Uterus (tissue), 2 donors: ENCODE measurements around the gene PPP3R1.

Source experiments
- POLR2A ChIP-seq, 2 donors: fragments of 450-650 bp; IDR thresholded peaks; one replicate each; pipeline ENCODE4 v1.6.1; 2016; ENCODE audit warnings: antibody characterized with exemption in 2 of 2, mild to moderate bottlenecking in 1 of 2, moderate library complexity in 1 of 2
- TF ChIP-seq, protein P1 (sequence below), 4 experiments: fragments of 200-600 bp in 2 of 4; fragments of 450-650 bp in 2 of 4; sonication (generic) in 2 of 4; IDR thresholded peaks; one replicate each; pipeline ENCODE4 v1.5.1; 2016 to 2019; ENCODE audit warnings: antibody characterized with exemption in 4 of 4, mild to moderate bottlenecking in 2 of 4, moderate library complexity in 1 of 4

DNA sequence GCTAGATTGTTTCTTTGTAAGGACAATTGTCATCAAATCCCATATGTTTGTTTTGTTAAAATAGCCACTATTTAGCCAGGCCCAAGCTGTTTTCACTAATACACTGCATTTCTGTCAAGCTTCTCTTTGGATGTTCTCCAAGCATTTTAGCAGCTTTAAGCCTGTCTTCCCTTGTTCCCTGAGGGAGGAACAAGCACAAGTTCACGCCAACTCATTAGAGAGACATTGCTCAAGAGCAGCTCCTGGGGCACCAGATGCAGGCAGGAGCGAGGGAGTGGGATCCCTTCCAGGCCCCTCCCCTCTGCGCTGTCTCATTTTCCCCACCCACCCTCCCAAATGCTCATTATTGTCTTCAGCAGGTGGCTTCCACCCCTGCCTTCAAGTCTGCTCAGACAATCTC, 32.6 kb upstream of the PPP3R1 start:
- TF ChIP-seq, protein P1, sequence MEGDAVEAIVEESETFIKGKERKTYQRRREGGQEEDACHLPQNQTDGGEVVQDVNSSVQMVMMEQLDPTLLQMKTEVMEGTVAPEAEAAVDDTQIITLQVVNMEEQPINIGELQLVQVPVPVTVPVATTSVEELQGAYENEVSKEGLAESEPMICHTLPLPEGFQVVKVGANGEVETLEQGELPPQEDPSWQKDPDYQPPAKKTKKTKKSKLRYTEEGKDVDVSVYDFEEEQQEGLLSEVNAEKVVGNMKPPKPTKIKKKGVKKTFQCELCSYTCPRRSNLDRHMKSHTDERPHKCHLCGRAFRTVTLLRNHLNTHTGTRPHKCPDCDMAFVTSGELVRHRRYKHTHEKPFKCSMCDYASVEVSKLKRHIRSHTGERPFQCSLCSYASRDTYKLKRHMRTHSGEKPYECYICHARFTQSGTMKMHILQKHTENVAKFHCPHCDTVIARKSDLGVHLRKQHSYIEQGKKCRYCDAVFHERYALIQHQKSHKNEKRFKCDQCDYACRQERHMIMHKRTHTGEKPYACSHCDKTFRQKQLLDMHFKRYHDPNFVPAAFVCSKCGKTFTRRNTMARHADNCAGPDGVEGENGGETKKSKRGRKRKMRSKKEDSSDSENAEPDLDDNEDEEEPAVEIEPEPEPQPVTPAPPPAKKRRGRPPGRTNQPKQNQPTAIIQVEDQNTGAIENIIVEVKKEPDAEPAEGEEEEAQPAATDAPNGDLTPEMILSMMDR (IDR thresholded peaks at IDR 0.05) = no peak
- no peak for TF ChIP-seq POLR2A (IDR thresholded peaks at IDR 0.05)
